Body of pancreas (tissue), 4 donors: ENCODE results near the gene PCNX1.

Experiments used
- CTCF ChIP-seq, 7 experiments: fragments of 450-650 bp in 4 of 7; fragments of 200-600 bp in 3 of 7; sonication (generic) in 3 of 7; IDR thresholded peaks; one replicate each; pipeline ENCODE4 v1.5.1; 2016 to 2019; ENCODE audit warnings: antibody characterized with exemption in 7 of 7
- POLR2A ChIP-seq, 3 donors: fragments of 450-650 bp; IDR thresholded peaks; one replicate each; pipeline ENCODE4 v1.6.1; 2016; ENCODE audit warnings: antibody characterized with exemption in 3 of 3, mild to moderate bottlenecking in 2 of 3

- TF ChIP-seq POLR2A (IDR thresholded peaks at IDR 0.05) (no peak), CTCF (IDR thresholded peaks at IDR 0.05) (no peak)
Observed at GRCh38 chr14:70993931-70994330, 86.7 kb downstream of the PCNX1 start.
